Activated gamma-delta T cell treated with anti-CD3 and anti-CD28 coated beads, Interleukin-2, amount 50 U/mL, for 16 hours (primary cell): ENCODE measurements around the gene PCDHGA1.
"Not testable (repeated sequence)": the region's sequence is repeated elsewhere in the genome, so short reads cannot be mapped to it uniquely, and the experiment has no call there.

ENCODE experiments used
- DNase-seq: peaks from one replicate; pipeline ENCODE4 v3.0.0-alpha.2; 2020; ENCODE audit warnings: low read depth

The PCDHGA1 gene

GRCh38 chr5:141349917-141350619 is 19.8 kb downstream of the PCDHGA1 start, which contains the start of gene PCDHGB1:
PCDHGB1 (plus strand) TSS chr5:141350099; CDS start chr5:141350261, 162 bp downstream.
- no peak for DNase-seq

GRCh38 chr5:141351591-141351990 is 21.3 kb downstream of the PCDHGA1 start:
- DNase-seq = no peak

GRCh38 chr5:141354900-141355469 is 24.7 kb downstream of the PCDHGA1 start, which contains the start of gene PCDHGA4:
PCDHGA4 (plus strand) TSS chr5:141355021; CDS start chr5:141355108, 87 bp downstream.
- DNase-seq = no peak

- DNase-seq = no peak
These were observed 25.3 kb downstream of the PCDHGA1 start for GRCh38 chr5:141355641-141356040.

GRCh38 chr5:141356133-141356532 is 25.8 kb downstream of the PCDHGA1 start:
- DNase-seq = no peak

GRCh38 chr5:141356950-141357349 is 26.6 kb downstream of the PCDHGA1 start:
- DNase-seq = no peak

- no peak for DNase-seq
These were observed 29.6 kb downstream of the PCDHGA1 start, which contains the start of gene PCDHGB2 for GRCh38 chr5:141359790-141360426. PCDHGB2 (plus strand) TSS chr5:141359994; CDS start chr5:141360136, 142 bp downstream.

GRCh38 chr5:141360685-141361084 is 30.4 kb downstream of the PCDHGA1 start:
- no peak for DNase-seq

GRCh38 chr5:141362719-141363118 is 32.4 kb downstream of the PCDHGA1 start:
- DNase-seq = no peak

GRCh38 chr5:141363952-141364660 is 33.8 kb downstream of the PCDHGA1 start, which contains the start of gene PCDHGA5:
PCDHGA5 (plus strand) TSS chr5:141364162; CDS start chr5:141364331, 169 bp downstream.
- DNase-seq = no peak

GRCh38 chr5:141366016-141366896 is 35.9 kb downstream of the PCDHGA1 start:
- DNase-seq = no peak

GRCh38 chr5:141369994-141370848 is 39.9 kb downstream of the PCDHGA1 start, which contains the start of gene PCDHGB3:
PCDHGB3 (plus strand) TSS chr5:141370242; CDS start chr5:141370395, 153 bp downstream.
- no peak for DNase-seq

- no peak for DNase-seq
These were observed 41.5 kb downstream of the PCDHGA1 start for GRCh38 chr5:141371572-141372475.

GRCh38 chr5:141373673-141374317 is 43.5 kb downstream of the PCDHGA1 start, which contains the start of gene PCDHGA6:
PCDHGA6 (plus strand) TSS chr5:141373891; CDS start chr5:141374084, 193 bp downstream.
- no peak for DNase-seq

- no peak for DNase-seq
These were observed 44.3 kb downstream of the PCDHGA1 start for GRCh38 chr5:141374627-141375026.

- DNase-seq = not testable (repeated sequence)
These were observed 45.3 kb downstream of the PCDHGA1 start for GRCh38 chr5:141375444-141376155.

- DNase-seq = no peak
These were observed 52.4 kb downstream of the PCDHGA1 start, which contains the start of gene PCDHGA7 for GRCh38 chr5:141382469-141383294. PCDHGA7 (plus strand) TSS chr5:141382742; CDS start chr5:141382900, 158 bp downstream.
